ENCODE measurements around the gene KLHL30. TPM values are rescaled to one million over a fixed set of nuclear protein-coding genes. Genes with fewer than 3 reads are reported as not detected.
A peak's percentile ranks its signal among the peaks of the same experiment; 100 is the strongest.

Gene KLHL30
- total RNA-seq, 1 donor from 2014 or later: 1.1 TPM

- no peak for ATAC-seq
- intact Hi-C loops (cut with DNase I): no loop called here
- no peak for DNase-seq (ENCODE audit: low spot score)
Measured at GRCh38 chr2:238155761-238156694, 17.6 kb downstream of the KLHL30 start.

- intact Hi-C loops (cut with DNase I): no loop called here
- no peak for ATAC-seq
- DNase-seq (ENCODE audit: low spot score): no peak
Measured at GRCh38 chr2:238157506-238158017, 19.1 kb downstream of the KLHL30 start.

- ATAC-seq (no peak), DNase-seq (ENCODE audit: low spot score) (no peak)
- intact Hi-C loops (cut with DNase I): no loop called here
Measured at GRCh38 chr2:238158018-238158508, 19.6 kb downstream of the KLHL30 start.

GRCh38 chr2:238158509-238159070, 20.1 kb downstream of the KLHL30 start, which contains the start of gene ERFE:
TSS of gene ERFE (plus strand) at chr2:238158970. CDS start at chr2:238159008, 38 bp downstream.
- DNase-seq (ENCODE audit: low spot score) (no peak), ATAC-seq (peak; percentile 33)

GRCh38 chr2:238159071-238159539, 20.6 kb downstream of the KLHL30 start:
- DNase-seq (ENCODE audit: low spot score) (no peak), ATAC-seq (no peak)
- intact Hi-C loops (cut with DNase I): no loop called here

More at GRCh38 chr2:238158509-238159070, 20.1 kb downstream of the KLHL30 start, which contains the start of gene ERFE:
- intact Hi-C loops (cut with DNase I): no loop called here

GRCh38 chr2:238159661-238160205, 21.3 kb downstream of the KLHL30 start:
- DNase-seq (ENCODE audit: low spot score) (no peak), ATAC-seq (no peak)
- intact Hi-C loops (cut with DNase I): no loop called here

GRCh38 chr2:238160206-238161129, 22.0 kb downstream of the KLHL30 start:
- ATAC-seq (no peak), DNase-seq (ENCODE audit: low spot score) (peak; percentile 56)
- intact Hi-C loops (cut with DNase I): no loop called here

GRCh38 chr2:238161291-238162051, 23.0 kb downstream of the KLHL30 start:
- DNase-seq (ENCODE audit: low spot score) (peak; percentile 56), ATAC-seq (no peak)
- intact Hi-C loops (cut with DNase I): no loop called here

- intact Hi-C loops (cut with DNase I): no loop called here
- ATAC-seq (no peak), DNase-seq (ENCODE audit: low spot score) (peak; percentile 49)
Measured at GRCh38 chr2:238162251-238162845, 23.9 kb downstream of the KLHL30 start.

- ATAC-seq (no peak), DNase-seq (ENCODE audit: low spot score) (peak; percentile 48)
- intact Hi-C loops (cut with DNase I): no loop called here
Measured at GRCh38 chr2:238162846-238163441, 24.5 kb downstream of the KLHL30 start.

GRCh38 chr2:238163481-238164198, 25.2 kb downstream of the KLHL30 start:
- ATAC-seq (no peak), DNase-seq (ENCODE audit: low spot score) (peak; percentile 48)
- intact Hi-C loops (cut with DNase I): no loop called here

GRCh38 chr2:238164906-238165287, 26.4 kb downstream of the KLHL30 start:
- ATAC-seq: no peak
- no peak for DNase-seq (ENCODE audit: low spot score)
- intact Hi-C loops (cut with DNase I): no loop called here

- ATAC-seq (no peak), DNase-seq (ENCODE audit: low spot score) (peak; percentile 41)
- intact Hi-C loops (cut with DNase I): no loop called here
Measured at GRCh38 chr2:238165288-238165921, 26.9 kb downstream of the KLHL30 start.

GRCh38 chr2:238166391-238167343, 28.2 kb downstream of the KLHL30 start:
- intact Hi-C loops (cut with DNase I): no loop called here
- ATAC-seq (no peak), DNase-seq (ENCODE audit: low spot score) (peak; percentile 53)

- DNase-seq (ENCODE audit: low spot score) (no peak), ATAC-seq (no peak)
- intact Hi-C loops (cut with DNase I): no loop called here
Measured at GRCh38 chr2:238167344-238167715, 28.9 kb downstream of the KLHL30 start.

Measured in sciatic nerve (tissue), 2 donors.